Measurements from ENCODE around the gene D2HGDH.
"Not testable (repeated sequence)": the region's sequence is repeated elsewhere in the genome, so short reads cannot be mapped to it uniquely, and the experiment has no call there.

The D2HGDH gene

GRCh38 chr2:241796610-241797138, 62.2 kb downstream of the D2HGDH start:
- DNase-seq = no peak

DNA sequence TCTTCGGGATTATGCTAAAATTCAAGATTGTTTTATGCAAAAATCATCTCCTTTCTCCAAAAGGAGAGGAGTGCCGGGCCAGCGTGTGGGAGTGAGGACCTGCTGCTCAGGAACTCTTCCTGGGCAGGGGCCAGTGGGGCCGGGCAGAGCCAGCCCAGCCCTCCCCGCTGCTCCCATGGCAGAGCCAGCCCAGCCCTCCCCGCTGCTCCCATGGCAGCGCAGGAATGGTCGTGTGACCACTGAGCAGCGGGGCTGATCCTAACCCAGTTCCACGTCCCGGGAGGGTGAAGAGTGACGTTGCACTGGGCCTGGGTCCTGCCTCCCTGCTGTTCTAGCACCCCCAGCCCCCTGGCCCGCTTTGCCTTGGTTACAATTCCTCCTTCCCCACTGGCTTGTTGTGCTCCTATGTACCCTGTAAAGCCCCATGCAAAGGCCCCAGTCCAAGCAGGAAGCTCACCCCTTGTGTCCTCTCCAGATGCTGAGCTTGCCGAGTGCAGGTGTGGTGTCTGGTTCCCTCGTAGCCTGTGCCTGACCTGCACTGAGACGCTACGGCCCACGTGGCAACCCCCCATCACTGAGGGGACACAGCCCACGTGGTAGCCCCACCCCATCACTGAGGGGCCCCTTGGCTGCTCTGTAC, 63.1 kb downstream of the D2HGDH start:
- no peak for DNase-seq

DNA sequence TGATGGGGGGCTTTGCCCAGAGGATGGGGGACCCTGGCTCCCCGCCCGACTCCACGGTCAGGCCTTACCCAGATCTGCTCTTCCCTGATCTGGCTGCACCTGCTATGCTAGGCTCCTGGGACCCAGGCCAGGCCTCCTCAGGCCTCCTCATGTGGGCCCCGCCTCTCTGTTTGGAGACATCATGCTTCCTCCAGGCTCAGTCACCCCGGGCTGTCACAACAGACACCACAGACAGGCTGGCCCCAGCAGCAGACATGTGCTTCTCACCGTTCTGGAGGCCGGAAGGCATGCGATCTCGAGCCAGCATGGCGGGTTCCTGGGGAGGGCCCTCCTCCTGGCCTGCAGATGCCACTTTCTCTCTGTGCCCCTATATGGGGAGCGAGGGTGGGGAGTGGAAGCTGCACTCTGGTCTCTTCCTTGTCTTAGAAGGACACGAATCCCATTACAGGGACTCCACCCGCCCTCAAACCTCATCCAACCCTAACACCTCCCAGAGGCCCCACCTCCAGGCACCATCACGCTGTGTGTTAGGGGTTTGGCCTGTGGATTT, 63.7 kb downstream of the D2HGDH start:
- no peak for DNase-seq

DNA sequence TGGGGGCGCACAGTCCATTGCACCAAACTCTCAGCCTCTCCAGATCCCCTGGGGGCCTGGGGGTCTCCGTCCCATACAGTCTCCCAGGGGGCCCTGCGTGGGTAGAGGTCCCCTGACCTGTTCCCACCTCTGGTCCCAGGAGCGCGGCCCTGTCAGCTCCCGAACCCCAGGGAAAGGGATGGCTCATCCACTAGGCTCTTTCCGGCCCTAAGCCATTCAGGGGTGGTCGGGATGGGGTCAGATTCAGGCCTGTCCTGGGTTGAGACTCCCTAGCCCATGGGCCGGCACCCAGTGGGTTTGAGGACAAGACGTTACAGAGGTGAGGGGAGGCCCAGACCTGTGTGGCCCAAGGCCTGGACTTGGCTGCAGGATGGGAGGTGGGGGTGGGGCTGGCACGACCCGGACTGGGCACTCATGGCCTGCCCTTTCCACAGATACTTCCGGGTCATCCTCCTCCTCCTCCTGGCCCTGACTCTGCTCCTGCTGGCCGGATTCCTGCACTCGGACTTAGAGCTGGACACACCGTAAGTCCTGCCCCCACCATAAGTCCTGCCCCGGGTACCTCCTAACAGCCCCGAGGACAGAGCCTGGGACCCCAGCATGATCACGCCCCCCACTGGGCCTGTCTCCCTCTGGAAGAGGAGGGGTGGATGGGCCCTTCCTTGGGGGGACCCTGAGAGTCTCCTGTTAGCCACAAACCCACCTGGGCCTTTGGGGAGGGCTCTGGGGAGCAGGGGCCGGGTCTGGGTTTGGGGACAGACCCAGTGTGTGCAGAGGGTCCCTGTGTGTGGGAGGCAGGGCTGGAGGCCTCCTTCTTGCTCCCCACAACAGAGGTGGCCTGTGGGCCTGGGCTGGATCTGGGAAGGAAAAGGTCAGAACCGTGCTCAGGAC, 64.4 kb downstream of the D2HGDH start:
- DNase-seq = no peak

DNA sequence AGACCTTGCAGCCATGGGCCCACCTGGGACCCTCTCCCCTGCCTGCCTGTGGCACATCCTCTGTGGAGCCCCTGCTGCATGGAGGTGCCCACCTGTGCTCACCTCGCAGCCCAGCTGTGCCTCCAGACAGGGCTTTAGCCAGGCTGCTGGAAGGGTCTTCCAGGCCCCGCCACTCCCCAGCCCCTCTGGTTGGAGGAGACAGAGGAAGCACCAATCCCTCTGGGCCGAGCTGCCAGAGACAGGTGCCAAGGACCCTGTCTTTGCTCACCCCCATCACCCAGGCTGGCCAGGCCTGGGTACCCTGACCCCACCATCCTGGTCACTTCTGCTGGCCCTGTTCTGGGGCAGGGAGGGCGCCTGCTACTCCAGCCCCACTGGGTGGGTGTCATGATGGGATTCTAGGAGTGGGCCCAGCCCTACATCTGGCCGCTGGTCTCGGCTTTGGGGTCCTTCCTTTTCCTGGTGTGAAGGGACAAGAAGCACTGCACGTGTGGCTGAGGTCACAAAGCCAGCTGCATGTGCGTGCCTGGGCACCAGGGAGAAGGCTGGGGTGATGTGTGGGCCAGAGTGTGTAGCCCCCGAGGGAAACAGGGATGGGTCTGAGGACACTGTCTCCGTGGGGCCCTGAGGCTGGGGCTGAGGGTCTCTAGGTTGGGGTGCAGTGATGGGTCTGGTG, 65.2 kb downstream of the D2HGDH start:
- no peak for DNase-seq

- not testable (repeated sequence) for DNase-seq
These were observed 65.9 kb downstream of the D2HGDH start for GRCh38 chr2:241800198-241800903.

DNA sequence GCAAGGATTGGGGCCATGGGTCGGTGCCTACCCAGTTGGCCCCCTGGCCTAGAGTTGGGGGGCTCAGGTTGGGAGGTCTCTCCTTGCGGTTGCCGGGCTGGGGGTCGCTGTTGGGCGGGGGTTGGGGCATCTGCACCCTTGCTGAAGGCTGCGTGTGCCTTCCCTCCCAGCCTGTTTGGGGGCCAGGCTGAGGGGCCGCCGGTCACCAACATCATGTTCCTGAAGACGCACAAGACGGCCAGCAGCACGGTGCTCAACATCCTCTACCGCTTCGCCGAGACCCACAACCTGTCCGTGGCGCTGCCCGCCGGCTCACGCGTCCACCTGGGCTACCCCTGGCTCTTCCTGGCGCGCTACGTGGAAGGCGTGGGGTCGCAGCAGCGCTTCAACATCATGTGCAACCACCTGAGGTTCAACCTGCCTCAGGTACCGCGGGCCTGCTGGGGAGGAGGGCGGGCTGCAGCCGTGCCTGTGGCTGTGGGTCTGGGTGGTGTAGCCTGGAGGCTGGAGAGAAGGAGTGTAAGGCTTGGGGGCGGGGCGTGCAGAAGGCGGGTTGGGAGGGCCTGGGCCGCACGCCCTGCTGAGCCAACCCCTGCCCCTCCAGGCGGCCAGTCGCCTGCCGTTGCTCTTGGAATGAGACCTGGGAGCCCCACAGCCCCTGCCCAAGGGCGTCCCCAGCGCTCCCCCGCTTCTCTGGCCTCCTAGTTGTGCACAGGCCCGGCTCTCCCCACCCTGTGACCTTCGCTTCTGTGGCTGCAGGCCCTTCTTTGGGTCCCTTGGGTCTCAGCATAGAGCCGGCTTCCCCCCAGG, 67.4 kb downstream of the D2HGDH start:
- DNase-seq = no peak

DNA sequence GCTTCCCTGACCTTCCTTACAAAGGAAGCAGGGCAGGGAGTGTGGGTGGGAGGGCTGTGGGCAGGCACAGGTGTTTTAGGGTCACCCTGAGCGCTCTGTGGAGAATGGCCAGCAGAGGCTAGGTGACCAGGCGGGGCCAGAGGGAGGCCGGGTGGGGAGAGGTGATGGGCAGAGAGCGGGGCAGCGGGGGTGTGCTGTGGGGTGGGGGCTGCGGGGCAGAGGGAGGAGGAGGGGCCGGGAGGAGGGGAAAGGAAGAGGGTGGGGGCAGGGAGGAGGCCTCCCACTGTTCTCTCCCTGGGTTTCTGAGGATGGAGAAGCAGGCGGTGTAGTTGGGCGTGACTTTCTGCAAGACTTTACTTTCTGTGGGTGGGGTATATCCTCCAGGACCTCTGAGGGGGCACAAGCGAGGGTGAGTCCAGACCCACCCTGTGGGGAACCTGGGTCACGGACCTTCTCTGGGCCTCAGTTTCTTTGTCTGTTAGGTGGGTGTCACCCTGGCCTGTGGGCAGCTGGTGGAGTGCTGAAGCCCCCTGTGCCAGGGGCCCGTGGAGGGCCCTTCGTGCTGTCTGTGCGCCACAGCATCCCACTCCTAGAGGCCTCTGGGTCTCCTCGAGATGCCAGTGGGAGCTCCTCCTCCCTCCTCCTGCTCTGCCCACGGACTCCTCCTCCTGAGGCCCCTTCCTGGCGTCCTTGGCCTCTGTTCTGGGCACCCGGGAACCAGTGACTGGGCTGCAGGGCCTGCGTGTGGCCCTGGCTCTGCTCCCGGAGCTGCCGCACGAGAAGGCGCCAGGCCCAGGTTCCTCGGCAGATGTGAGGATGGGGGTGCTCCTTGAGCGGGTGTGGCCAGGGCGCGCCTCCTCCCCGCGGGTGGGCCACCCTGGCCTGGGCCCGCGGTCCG, 68.2 kb downstream of the D2HGDH start:
- no peak for DNase-seq

DNA sequence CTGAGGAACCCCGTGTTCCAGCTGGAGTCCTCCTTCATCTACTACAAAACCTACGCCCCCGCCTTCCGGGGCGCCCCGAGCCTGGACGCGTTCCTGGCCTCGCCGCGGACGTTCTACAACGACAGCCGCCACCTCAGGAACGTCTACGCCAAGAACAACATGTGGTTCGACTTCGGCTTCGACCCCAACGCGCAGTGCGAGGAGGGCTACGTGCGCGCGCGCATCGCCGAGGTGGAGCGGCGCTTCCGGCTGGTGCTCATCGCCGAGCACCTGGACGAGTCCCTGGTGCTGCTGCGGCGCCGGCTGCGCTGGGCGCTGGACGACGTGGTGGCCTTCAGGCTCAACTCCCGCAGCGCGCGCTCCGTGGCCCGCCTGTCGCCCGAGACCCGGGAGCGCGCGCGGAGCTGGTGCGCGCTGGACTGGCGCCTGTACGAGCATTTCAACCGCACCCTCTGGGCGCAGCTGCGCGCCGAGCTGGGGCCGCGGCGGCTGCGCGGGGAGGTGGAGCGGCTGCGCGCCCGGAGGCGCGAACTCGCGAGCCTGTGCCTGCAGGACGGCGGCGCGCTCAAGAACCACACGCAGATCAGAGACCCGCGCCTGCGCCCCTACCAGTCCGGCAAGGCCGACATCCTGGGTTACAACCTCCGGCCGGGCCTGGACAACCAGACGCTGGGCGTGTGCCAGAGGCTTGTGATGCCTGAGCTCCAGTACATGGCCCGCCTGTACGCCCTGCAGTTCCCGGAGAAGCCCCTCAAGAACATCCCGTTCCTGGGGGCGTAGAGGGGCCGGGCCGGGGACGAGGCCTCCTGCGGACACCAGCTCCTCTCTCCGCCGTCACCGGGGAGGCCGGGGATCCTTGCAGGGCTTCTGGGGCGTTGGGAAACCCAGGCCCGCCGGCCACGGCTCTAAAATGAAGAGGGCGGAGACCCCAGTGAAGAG, 69.2 kb downstream of the D2HGDH start:
- peak; percentile 61 for DNase-seq

DNA sequence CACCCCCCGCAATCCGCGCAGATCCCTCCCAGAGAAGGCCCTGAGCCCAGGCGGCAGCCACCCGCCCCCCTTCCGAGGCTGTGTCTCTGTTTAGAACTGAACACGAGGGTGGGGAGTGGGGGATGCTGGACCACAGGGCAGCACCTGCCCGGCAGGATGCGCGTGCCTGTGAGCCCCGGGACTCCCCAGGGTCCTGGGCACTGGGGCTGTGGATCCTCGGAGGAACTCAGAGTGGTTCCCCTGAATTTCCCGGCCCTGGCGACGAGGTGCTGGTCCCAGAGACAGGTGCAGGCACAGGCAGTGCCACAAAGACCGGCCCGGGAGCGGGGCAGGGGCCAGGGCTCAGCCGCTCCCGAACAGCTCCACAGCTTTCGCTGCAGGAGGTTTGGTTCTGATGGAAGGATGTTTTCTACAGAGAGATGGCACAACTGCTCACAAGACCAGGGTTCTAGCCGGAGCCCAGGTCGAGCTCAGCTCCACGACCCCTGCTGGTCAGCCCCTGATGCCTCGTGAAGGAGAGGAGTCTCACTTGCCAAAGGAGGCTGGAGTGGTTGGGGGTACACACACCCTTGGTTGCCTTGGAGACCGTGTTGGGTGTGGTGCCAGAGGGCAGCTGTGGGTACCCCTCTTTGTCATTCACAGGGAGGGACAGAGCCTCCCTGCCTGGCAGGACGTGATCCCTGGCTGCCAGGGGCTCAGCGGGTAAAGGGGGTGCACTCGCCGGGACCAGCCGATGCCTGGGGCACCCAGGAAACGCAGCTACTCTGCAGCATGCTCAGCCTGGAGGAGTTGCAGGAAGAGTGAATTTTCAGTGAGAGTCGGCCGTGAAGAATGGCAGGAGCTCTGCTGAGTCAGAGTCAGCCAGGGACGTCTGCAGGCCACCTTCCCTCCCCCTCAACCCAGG, 70.1 kb downstream of the D2HGDH start:
- peak; percentile 36 for DNase-seq

DNA sequence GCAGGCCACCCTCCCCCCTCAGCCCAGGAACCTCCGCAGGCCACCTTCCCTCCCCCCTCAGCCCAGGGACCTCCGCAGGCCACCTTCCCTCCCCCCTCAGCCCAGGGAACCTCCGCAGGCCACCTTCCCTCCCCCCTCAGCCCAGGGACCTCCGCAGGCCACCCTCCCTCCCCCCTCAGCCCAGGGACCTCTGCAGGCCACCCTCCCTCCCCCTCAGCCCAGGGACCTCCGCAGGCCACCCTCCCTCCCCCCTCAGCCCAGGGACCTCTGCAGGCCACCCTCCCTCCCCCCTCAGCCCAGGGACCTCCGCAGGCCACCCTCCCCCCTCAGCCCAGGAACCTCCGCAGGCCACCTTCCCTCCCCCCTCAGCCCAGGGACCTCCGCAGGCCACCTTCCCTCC, 71.8 kb downstream of the D2HGDH start:
- DNase-seq = not testable (repeated sequence)

GRCh38 chr2:241808051-241808720, 73.8 kb downstream of the D2HGDH start:
- no peak for DNase-seq

GRCh38 chr2:241808721-241809382, 74.4 kb downstream of the D2HGDH start, which contains the start of gene NEU4:
TSS of gene NEU4 (plus strand) at chr2:241809193. CDS start at chr2:241814485, 5,292 bp downstream.
- no peak for DNase-seq

DNA sequence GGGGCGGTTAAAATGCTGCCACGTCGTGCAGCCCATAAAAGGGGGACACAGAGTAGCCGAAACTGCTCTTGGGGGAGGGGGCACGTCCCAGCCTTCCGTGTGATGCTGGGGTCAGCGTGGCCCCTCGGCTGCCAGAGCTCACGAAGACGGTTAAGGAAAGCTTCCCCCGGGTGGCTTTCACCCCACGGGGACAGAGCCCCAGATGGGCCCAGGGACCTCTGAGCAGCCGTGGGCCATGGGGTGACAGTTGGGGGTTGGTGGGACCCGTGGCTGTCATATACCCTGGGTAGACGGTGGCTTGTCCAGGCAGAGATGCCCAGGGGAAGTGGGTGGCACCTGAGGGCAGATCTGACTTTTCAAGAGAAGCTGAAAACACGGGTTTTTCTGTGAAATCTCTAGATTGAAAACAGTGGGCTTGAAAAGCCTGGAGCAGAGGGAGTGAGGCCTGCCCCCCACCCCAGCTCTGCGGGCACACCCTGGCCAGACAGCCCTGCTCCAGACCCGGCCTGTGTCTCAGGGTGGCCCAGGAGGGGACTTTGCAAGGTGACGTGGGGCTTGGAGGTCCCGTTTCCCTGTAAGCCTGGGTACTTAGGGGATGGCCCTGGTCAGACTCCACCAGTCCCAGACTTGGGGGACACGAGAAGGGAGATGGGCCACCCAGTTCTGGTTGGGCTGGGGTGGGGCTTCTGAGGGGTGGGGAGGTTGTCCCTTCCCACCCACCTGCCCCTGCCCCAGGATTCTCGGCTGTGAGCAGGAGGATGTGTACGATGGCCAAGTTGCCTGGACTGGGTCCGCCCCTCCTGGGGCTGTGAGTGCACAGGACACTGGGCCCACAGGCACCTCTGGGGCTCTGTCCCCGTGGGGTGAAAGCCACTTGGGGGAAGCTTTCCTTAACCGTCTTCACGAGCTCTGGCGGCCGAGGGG, 75.2 kb downstream of the D2HGDH start:
- DNase-seq = no peak

- no peak for DNase-seq
These were observed 76.1 kb downstream of the D2HGDH start for GRCh38 chr2:241810307-241811200.
